Osteoblast (primary cell): ENCODE measurements around the gene PLEKHA7. TPM values are rescaled to one million over a fixed set of nuclear protein-coding genes. Genes with fewer than 3 reads are reported as not detected.

Source experiments
- DNase-seq: peaks from one replicate; pipeline ENCODE4 v3.0.0; 2011; ENCODE audit warnings: low spot score, mixed read lengths; ENCODE audit not compliant: insufficient read length; ENCODE audit errors: missing footprints
- H2AFZ ChIP-seq: 2 replicates; pipeline ENCODE4 v1.6.0; 2011; ENCODE audit warnings: mild to moderate bottlenecking, low read length
- H3K27ac ChIP-seq: 2 replicates; pipeline ENCODE4 v1.5.1; 2011; ENCODE audit warnings: mild to moderate bottlenecking, low read depth, low read length, moderate library complexity
- H3K27me3 ChIP-seq: 2 replicates; pipeline ENCODE4 v1.6.0; 2012; ENCODE audit warnings: mild to moderate bottlenecking, control low read depth, inconsistent platforms, low read length, moderate library complexity; ENCODE audit not compliant: insufficient read depth
- H3K36me3 ChIP-seq: 2 replicates; pipeline ENCODE4 v1.5.1; 2011; ENCODE audit warnings: mild to moderate bottlenecking, low read length, control low read depth, moderate library complexity; ENCODE audit not compliant: insufficient read depth
- H3K4me1 ChIP-seq: 2 replicates; pipeline ENCODE4 v1.5.1; 2011; ENCODE audit warnings: mild to moderate bottlenecking, low read length, control low read depth, moderate library complexity; ENCODE audit not compliant: insufficient read depth
- H3K4me2 ChIP-seq: 2 replicates; pipeline ENCODE4 v1.6.0; 2011; ENCODE audit warnings: mild to moderate bottlenecking, low read length; ENCODE audit not compliant: insufficient read depth
- H3K4me3 ChIP-seq: fragments of 200-600 bp; sonication (generic); 3 replicates; pipeline ENCODE4 v1.5.1; 2012; ENCODE audit warnings: mild to moderate bottlenecking, low read length, inconsistent platforms; ENCODE audit not compliant: insufficient read depth
- H3K79me2 ChIP-seq: 2 replicates; pipeline ENCODE4 v1.6.0; 2012; ENCODE audit warnings: mild to moderate bottlenecking, low read length, control low read depth, inconsistent platforms; ENCODE audit not compliant: insufficient read depth
- H3K9me3 ChIP-seq: 2 replicates; pipeline ENCODE4 v1.5.1; 2011; ENCODE audit warnings: low read depth, low read length, control low read depth
- H4K20me1 ChIP-seq: 2 replicates; pipeline ENCODE4 v1.6.0; 2012; ENCODE audit warnings: mild to moderate bottlenecking, low read length, control low read depth; ENCODE audit not compliant: insufficient read depth
- CTCF ChIP-seq: IDR thresholded peaks from 2 replicates; pipeline ENCODE4 v1.5.1; 2011; ENCODE audit warnings: mild to moderate bottlenecking, low read depth, low read length, moderate library complexity; ENCODE audit errors: extremely low read depth
- total RNA-seq: library from RNA; depleted of rRNA; stranded (reverse); fragments of >200 nt; gene quantifications from 2 replicates; pipeline ENCODE4 v1.2.3, GENCODE V29; 2012

The PLEKHA7 gene
- total RNA-seq, 1 donor, result 1.1 TPM

DNA sequence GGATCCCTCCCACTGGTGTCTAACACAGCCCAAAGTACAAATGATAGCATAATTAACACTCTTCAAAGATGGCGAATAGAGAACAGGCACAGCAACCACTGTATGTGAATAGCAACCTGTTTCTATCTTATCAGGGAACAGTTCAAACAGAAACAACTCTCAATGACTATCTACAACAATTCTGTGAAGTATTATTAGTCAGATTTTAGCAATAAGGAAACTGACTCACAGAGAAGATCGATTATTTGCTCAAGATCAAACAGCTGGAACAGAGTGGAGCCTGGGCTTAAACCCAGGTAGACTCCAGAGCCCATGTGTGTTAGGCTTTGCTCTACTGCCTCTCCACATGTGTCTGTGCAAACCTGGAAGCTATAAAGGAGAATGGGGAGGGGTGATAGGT is 187.1 kb downstream of the PLEKHA7 start:
- no peak overlapping the region for H3K4me3 ChIP-seq
- H3K4me1 ChIP-seq, result no peaks in the 10 kb centered on the region
- H3K4me2 ChIP-seq, result no peak overlapping the region
- peak; percentile 48 for DNase-seq
- H3K36me3 ChIP-seq, result no peaks in the 10 kb centered on the region
- no peaks in the 10 kb centered on the region for H3K9me3 ChIP-seq
- H3K79me2 ChIP-seq, result no peaks in the 10 kb centered on the region
- no peaks in the 10 kb centered on the region for H4K20me1 ChIP-seq
- no peaks in the 10 kb centered on the region for H3K27me3 ChIP-seq
- TF ChIP-seq CTCF, result no peak
- H3K27ac ChIP-seq, result no peak overlapping the region
- H2AFZ ChIP-seq, result no peak overlapping the region

DNA sequence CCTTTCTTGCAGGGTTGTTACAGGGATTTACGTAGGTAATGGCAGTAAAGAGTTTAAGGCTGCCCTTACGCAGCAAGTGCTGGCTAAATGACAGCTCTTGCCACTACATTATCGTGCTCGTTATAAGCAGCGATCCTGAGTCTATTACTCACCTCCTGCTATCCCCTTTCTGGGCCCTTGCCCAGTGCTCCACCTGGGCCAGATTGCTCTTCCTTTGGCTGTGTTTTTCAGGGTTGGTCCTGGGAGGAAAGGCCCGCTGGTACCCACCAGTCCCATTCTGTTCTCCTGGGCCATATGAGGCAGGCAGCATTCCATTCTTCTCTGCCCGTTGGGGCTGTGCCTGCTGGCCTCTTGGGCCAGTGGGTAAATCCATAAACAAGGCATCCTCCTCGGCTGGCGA is 188.2 kb downstream of the PLEKHA7 start:
- no peak for TF ChIP-seq CTCF
- H3K9me3 ChIP-seq, result no peaks in the 10 kb centered on the region
- no peak overlapping the region for H3K27ac ChIP-seq
- H3K79me2 ChIP-seq, result no peaks in the 10 kb centered on the region
- no peak overlapping the region for H3K4me3 ChIP-seq
- no peaks in the 10 kb centered on the region for H3K36me3 ChIP-seq
- no peaks in the 10 kb centered on the region for H3K27me3 ChIP-seq
- no peak overlapping the region for H2AFZ ChIP-seq
- no peak overlapping the region for H3K4me2 ChIP-seq
- H4K20me1 ChIP-seq, result no peaks in the 10 kb centered on the region
- no peak for DNase-seq
- no peaks in the 10 kb centered on the region for H3K4me1 ChIP-seq

GRCh38 chr11:16825101-16825500 is 189.1 kb downstream of the PLEKHA7 start:
- no peak for TF ChIP-seq CTCF
- DNase-seq, result no peak

DNA sequence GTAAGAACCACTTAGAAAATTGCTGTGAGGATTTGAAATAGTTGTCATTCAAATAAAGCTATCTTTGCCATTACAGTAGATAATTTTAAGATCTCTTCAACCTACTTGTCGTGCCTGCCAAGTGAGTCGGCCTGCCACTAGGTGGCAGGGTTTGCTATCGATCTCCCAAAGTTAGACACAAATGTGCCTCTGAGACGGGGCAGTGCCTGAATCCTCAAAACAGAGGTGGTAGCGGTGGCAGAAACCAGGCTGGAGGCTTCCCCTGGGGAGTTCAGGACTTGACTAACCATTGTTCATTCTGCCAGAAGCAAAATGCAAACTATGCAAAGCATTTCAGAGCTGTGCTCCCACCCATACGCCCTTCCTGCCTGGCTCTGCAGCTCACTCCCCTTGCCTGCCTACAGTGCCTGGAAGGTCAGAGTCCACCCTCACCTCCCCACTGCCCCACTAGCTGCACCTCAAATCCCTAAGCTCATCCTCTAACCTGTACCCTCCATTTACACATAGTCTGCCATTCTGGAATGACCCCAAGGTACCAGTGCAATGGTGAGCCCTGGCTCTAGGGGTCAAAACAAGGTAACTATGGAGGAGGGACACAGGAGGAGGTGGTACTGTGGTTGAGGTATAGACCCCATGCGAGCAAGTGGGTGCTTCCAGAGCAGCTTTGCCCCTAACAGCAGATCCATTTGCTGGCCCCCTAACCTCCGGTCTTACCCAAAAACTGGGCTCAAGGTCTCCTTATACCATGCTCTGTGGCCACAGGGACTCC is 193.7 kb downstream of the PLEKHA7 start:
- Histone ChIP-seq H3K27ac (no peak overlapping the region), H4K20me1 (no peaks in the 10 kb centered on the region)

More at GRCh38 chr11:16825101-16825500, 189.1 kb downstream of the PLEKHA7 start:
- no peak overlapping the region for H2AFZ ChIP-seq
- no peak overlapping the region for H3K27ac ChIP-seq
- H3K4me2 ChIP-seq, result no peak overlapping the region
- no peaks in the 10 kb centered on the region for H4K20me1 ChIP-seq
- H3K4me3 ChIP-seq, result no peak overlapping the region
- H3K79me2 ChIP-seq, result no peaks in the 10 kb centered on the region
- no peaks in the 10 kb centered on the region for H3K36me3 ChIP-seq
- peaks cover 9% of the 10 kb centered on the region for H3K4me1 ChIP-seq
- H3K9me3 ChIP-seq, result no peaks in the 10 kb centered on the region
- H3K27me3 ChIP-seq, result no peaks in the 10 kb centered on the region

More for the DNA sequence above, 193.7 kb downstream of the PLEKHA7 start:
- H3K79me2 ChIP-seq, result no peaks in the 10 kb centered on the region
- H3K36me3 ChIP-seq, result no peaks in the 10 kb centered on the region
- TF ChIP-seq CTCF, result peak; percentile 97
- H3K27me3 ChIP-seq, result no peaks in the 10 kb centered on the region
- peak overlapping the region; percentile 22 for H3K4me2 ChIP-seq
- DNase-seq, result peak; percentile 92
- H3K4me1 ChIP-seq, result peaks cover 14% of the 10 kb centered on the region
- no peak overlapping the region for H3K4me3 ChIP-seq
- H2AFZ ChIP-seq, result peak overlapping the region; percentile 75
- H3K9me3 ChIP-seq, result no peaks in the 10 kb centered on the region
